H1 (cell line): ENCODE results near the gene BCL7B. TPM values are rescaled to one million over a fixed set of nuclear protein-coding genes. Genes with fewer than 3 reads are reported as not detected.

Experiments
- BCL11A ChIP-seq, 2 experiments: IDR thresholded peaks; one replicate each; pipeline ENCODE4 v1.6.1; 2011; ENCODE audit warnings: low read depth in 2 of 2, low read length in 2 of 2, mild to moderate bottlenecking in 2 of 2
- CTCF ChIP-seq, 3 experiments: IDR thresholded peaks; 1 replicate in 2 of 3; 2 replicates in 1 of 3; pipeline versions ENCODE4 v1.5.1 to v1.6.1; 2011; ENCODE audit warnings: low read length in 3 of 3, mild to moderate bottlenecking in 3 of 3, inconsistent platforms in 2 of 3, low read depth in 1 of 3, moderate library complexity in 1 of 3; ENCODE audit not compliant: insufficient read depth in 1 of 3; ENCODE audit errors: control extremely low read depth in 1 of 3
- EGR1 ChIP-seq: IDR thresholded peaks from 2 replicates; pipeline ENCODE4 v1.6.1; 2011; ENCODE audit warnings: low read depth, low read length, borderline replicate concordance
- HDAC6 ChIP-seq: IDR thresholded peaks from one replicate; pipeline ENCODE4 v1.7.1; 2012; ENCODE audit warnings: low read depth, mild to moderate bottlenecking, inconsistent platforms, low read length, moderate library complexity
- MAX ChIP-seq: IDR thresholded peaks from 2 replicates; pipeline ENCODE4 v1.6.1; 2012; ENCODE audit warnings: inconsistent platforms
- NRF1 ChIP-seq: IDR thresholded peaks from 2 replicates; pipeline ENCODE4 v1.6.1; 2011; ENCODE audit warnings: mild to moderate bottlenecking, low read depth, low read length, improper control_type of control experiment
- PHF8 ChIP-seq: fragments of 200-600 bp; sonication (generic); conservative IDR thresholded peaks from 2 replicates; pipeline ENCODE4 v1.7.1; 2012; ENCODE audit warnings: low read depth, mild to moderate bottlenecking, inconsistent platforms, low read length, moderate library complexity
- RBBP5 ChIP-seq: IDR thresholded peaks from 2 replicates; pipeline ENCODE4 v1.7.1; 2012; ENCODE audit warnings: low read depth, mild to moderate bottlenecking, inconsistent platforms, low read length, moderate library complexity, borderline replicate concordance
- RFX5 ChIP-seq: IDR thresholded peaks from 2 replicates; pipeline ENCODE4 v1.6.1; 2011; ENCODE audit warnings: low read depth, low read length, improper control_type of control experiment, borderline replicate concordance
- RNF2 ChIP-seq: fragments of 200-900, 300-1000 bp; sonication (generic); IDR thresholded peaks from 2 replicates; pipeline ENCODE4 v1.7.1; 2016; ENCODE audit warnings: borderline replicate concordance, low read depth, mild to moderate bottlenecking, antibody characterized with exemption, low read length; ENCODE audit not compliant: poor library complexity, severe bottlenecking; ENCODE audit errors: missing control alignments
- SIRT6 ChIP-seq: IDR thresholded peaks from one replicate; pipeline ENCODE4 v1.7.1; 2012; ENCODE audit warnings: low read length, inconsistent platforms
- TBP ChIP-seq: IDR thresholded peaks from 2 replicates; pipeline ENCODE4 v1.6.1; 2011; ENCODE audit warnings: low read depth, low read length, improper control_type of control experiment
- TEAD4 ChIP-seq: IDR thresholded peaks from 2 replicates; pipeline ENCODE4 v1.6.1; 2012; ENCODE audit warnings: low read depth, low read length, inconsistent platforms, mixed read lengths
- polyA plus RNA-seq, 7 experiments: library from polyadenylated mRNA; depleted of rRNA in 3 of 7; stranded (reverse) in 5 of 7; unstranded in 2 of 7; fragments of >200 nt in 5 of 7; fragments of 200-250 nt in 2 of 7; gene quantifications; 1 replicate in 5 of 7; 2 replicates in 1 of 7; 4 replicates in 1 of 7; pipeline versions ENCODE4 v1.2.1 to v1.2.3, GENCODE V29; 2011 to 2013; ENCODE audit warnings: missing spikeins in 2 of 7, mixed read lengths in 2 of 7
- total RNA-seq: library from RNA; stranded (reverse); fragmentation: NEBNext Ultra II Directional; extraction: Animal tissue kit (Norgen Biotek cat#: 25700); gene quantifications from 2 replicates; pipeline ENCODE4 v1.2.1, GENCODE V29; 2021

The BCL7B gene
- total and polyA plus RNA-seq, 2 of the 8 experiments (the other 6 are each of a cell fraction or from before 2014, with no cell fraction given), result 24.9 to 44.6 TPM

- no peak for TF ChIP-seq CTCF (IDR thresholded peaks at IDR 0.05; ENCODE audit: control extremely low read depth in 1 of 3, insufficient read depth in 1 of 3, low read depth in 1 of 3, low read length in 3 of 3)
- no peak for TF ChIP-seq MAX
- no peak for TF ChIP-seq NRF1
- no peak for TF ChIP-seq RNF2
- no peak for TF ChIP-seq BCL11A (IDR thresholded peaks at IDR 0.05; ENCODE audit: low read depth in 2 of 2, low read length in 2 of 2)
- no peak for TF ChIP-seq EGR1
- TF ChIP-seq HDAC6, result no peak
- TF ChIP-seq TEAD4, result no peak
- TF ChIP-seq SIRT6, result no peak
- TF ChIP-seq PHF8, result peak; percentile 66
- no peak for TF ChIP-seq RFX5
- no peak for TF ChIP-seq TBP
- TF ChIP-seq RBBP5, result no peak
Observed at GRCh38 chr7:73521636-73522104, 35.8 kb downstream of the BCL7B start (continued).
